CD14-positive monocyte (primary cell): ENCODE measurements around the gene TRAPPC10. TPM values are rescaled to one million over a fixed set of nuclear protein-coding genes. Genes with fewer than 3 reads are reported as not detected.

Experiments used
- DNase-seq, 3 donors: peaks; one replicate each; pipeline ENCODE4 v3.0.0-alpha.2; 2011 to 2022
- H2AFZ ChIP-seq: 2 replicates; pipeline ENCODE4 v1.6.0; 2012; ENCODE audit warnings: mild to moderate bottlenecking, low read depth, low read length, inconsistent platforms; ENCODE audit not compliant: insufficient read depth, poor library complexity, severe bottlenecking
- H3K27ac ChIP-seq, 2 donors: 1 replicate in 1 of 2; 2 replicates in 1 of 2; pipeline ENCODE4 v1.5.1; 2012 to 2013; ENCODE audit warnings: low read length in 2 of 2, control low read depth in 1 of 2, inconsistent platforms in 1 of 2, low read depth in 1 of 2, mild to moderate bottlenecking in 1 of 2
- H3K27me3 ChIP-seq, 2 donors: one replicate each; pipeline versions ENCODE4 v1.6.0 to v1.6.1; 2011 to 2013; ENCODE audit warnings: low read length in 2 of 2; ENCODE audit not compliant: control insufficient read depth in 2 of 2, insufficient read depth in 2 of 2
- H3K36me3 ChIP-seq, 2 donors: replicated peaks in 1 of 2; 1 replicate in 1 of 2; 2 replicates in 1 of 2; pipeline versions ENCODE4 v1.5.1 to v1.6.1; 2012 to 2013; ENCODE audit warnings: low read length in 2 of 2, control low read depth in 1 of 2, inconsistent platforms in 1 of 2, mild to moderate bottlenecking in 1 of 2; ENCODE audit not compliant: insufficient read depth in 2 of 2, control insufficient read depth in 1 of 2
- H3K4me1 ChIP-seq, 2 donors: 1 replicate in 1 of 2; 2 replicates in 1 of 2; pipeline versions ENCODE4 v1.5.1 to v1.6.1; 2012 to 2013; ENCODE audit warnings: low read length in 2 of 2, control low read depth in 1 of 2, inconsistent platforms in 1 of 2, mild to moderate bottlenecking in 1 of 2, moderate library complexity in 1 of 2; ENCODE audit not compliant: insufficient read depth in 2 of 2, control insufficient read depth in 1 of 2
- H3K4me2 ChIP-seq: replicated peaks from 2 replicates; pipeline ENCODE3; 2012; ENCODE audit warnings: low read length, moderate library complexity, mild to moderate bottlenecking; ENCODE audit not compliant: poor library complexity, severe bottlenecking; ENCODE audit errors: extremely low read depth
- H3K4me3 ChIP-seq, 3 experiments: fragments of 200-600 bp in 1 of 3; sonication (generic) in 1 of 3; replicated peaks in 1 of 3; 1 replicate in 2 of 3; 2 replicates in 1 of 3; pipeline ENCODE4 v1.5.1; 2011 to 2013; ENCODE audit warnings: low read length in 3 of 3, mild to moderate bottlenecking in 3 of 3, control low read depth in 2 of 3, low read depth in 2 of 3, inconsistent platforms in 1 of 3, moderate library complexity in 1 of 3
- H3K79me2 ChIP-seq: 2 replicates; pipeline ENCODE4 v1.6.0; 2012; ENCODE audit warnings: mild to moderate bottlenecking, control low read depth, inconsistent platforms, low read length, moderate library complexity; ENCODE audit not compliant: insufficient read depth
- H3K9ac ChIP-seq: 2 replicates; pipeline ENCODE4 v1.6.0; 2017; ENCODE audit warnings: low read length, mild to moderate bottlenecking; ENCODE audit not compliant: insufficient read depth, poor library complexity, severe bottlenecking
- H3K9me3 ChIP-seq, 2 donors: replicated peaks in 1 of 2; 1 replicate in 1 of 2; 2 replicates in 1 of 2; pipeline versions ENCODE4 v1.5.1 to v1.6.1; 2012 to 2013; ENCODE audit warnings: low read length in 2 of 2, control low read depth in 1 of 2; ENCODE audit not compliant: control insufficient read depth in 1 of 2, insufficient read depth in 1 of 2
- H4K20me1 ChIP-seq: 2 replicates; pipeline ENCODE4 v1.6.0; 2012; ENCODE audit warnings: mild to moderate bottlenecking, low read length, control low read depth, moderate library complexity; ENCODE audit not compliant: insufficient read depth
- H3K27ac Mint-ChIP-seq, 7 donors: one replicate each; pipeline ENCODE4 v1.8.0; 2020; ENCODE audit warnings: mild to moderate bottlenecking in 7 of 7, mixed read lengths in 7 of 7, moderate library complexity in 6 of 7, inconsistent platforms in 2 of 7
- H3K27me3 Mint-ChIP-seq, 3 donors: one replicate each; pipeline ENCODE4 v1.8.0; 2021 to 2022; ENCODE audit warnings: low read depth in 3 of 3, mild to moderate bottlenecking in 3 of 3, mixed read lengths in 3 of 3, moderate library complexity in 3 of 3, inconsistent platforms in 1 of 3
- H3K36me3 Mint-ChIP-seq, 2 donors: one replicate each; pipeline ENCODE4 v1.8.0; 2020; ENCODE audit warnings: mixed read lengths in 2 of 2, inconsistent platforms in 1 of 2, mild to moderate bottlenecking in 1 of 2
- H3K4me1 Mint-ChIP-seq: one replicate; pipeline ENCODE4 v1.8.0; 2020; ENCODE audit warnings: mild to moderate bottlenecking, mixed read lengths
- H3K4me3 Mint-ChIP-seq, 2 donors: one replicate each; pipeline ENCODE4 v1.8.0; 2020; ENCODE audit warnings: mild to moderate bottlenecking in 2 of 2, mixed read lengths in 2 of 2, moderate library complexity in 1 of 2
- H3K9me3 Mint-ChIP-seq, 7 donors: one replicate each; pipeline ENCODE4 v1.8.0; 2020 to 2022; ENCODE audit warnings: mixed read lengths in 7 of 7, mild to moderate bottlenecking in 6 of 7, moderate library complexity in 6 of 7, inconsistent platforms in 2 of 7
- CTCF ChIP-seq: fragments of 200-600 bp; IDR thresholded peaks from one replicate; pipeline ENCODE4 v1.8.0; 2022; ENCODE audit warnings: antibody characterized with exemption, mild to moderate bottlenecking
- WGBS: methylation state at CpG from one replicate; pipeline ENCODE4 v1.1.5; 2013; ENCODE audit warnings: missing lambda C conversion rate; ENCODE audit not compliant: insufficient coverage; 5-methylcytosine and 5-hydroxymethylcytosine counted together
- intact Hi-C, 2 donors: fragments of 100-400 bp; cut with micrococcal nuclease; formaldehyde crosslinking; loops; one replicate each; pipeline versions ENCODE4 v1.15.0 to v1.15.1; 2023
- polyA plus RNA-seq, 3 donors: library from polyadenylated mRNA; depleted of rRNA in 1 of 3; unstranded in 2 of 3; stranded (reverse) in 1 of 3; fragments of 300-500 nt in 2 of 3; fragments of >200 nt in 1 of 3; fragmentation: Illumina TruSeq in 2 of 3; gene quantifications; 1 replicate in 2 of 3; 2 replicates in 1 of 3; pipeline ENCODE4 v1.2.3, GENCODE V29; 2012 to 2021

TRAPPC10 gene
- polyA plus RNA-seq, 3 donors = 5.9 to 40.6 (median 8.6) TPM

GRCh38 chr21:44029460-44030087 lies 17.5 kb downstream of the TRAPPC10 start:
- Histone ChIP-seq H4K20me1 (peaks cover 98% of the 10 kb centered on the region), H3K4me1 (peaks cover 16 to 17% of the 10 kb centered on the region in 2 donors)
- H3K27ac Mint-ChIP-seq = peak overlapping the region in 1 of 7 donors; percentile 0

GRCh38 chr21:44035244-44035643 lies 23.1 kb downstream of the TRAPPC10 start:
- WGBS = 100% methylated on average over 3 of the region's 4 CpGs
- H3K27me3 Mint-ChIP-seq = no peaks in the 10 kb centered on the region
- peaks cover 3% of the 10 kb centered on the region for H3K4me1 Mint-ChIP-seq
- H3K4me3 Mint-ChIP-seq = no peak overlapping the region
- H3K27ac Mint-ChIP-seq = peak overlapping the region in 2 of 7 donors; percentile 16 to 21
- no peaks in the 10 kb centered on the region for H3K9me3 ChIP-seq
- TF ChIP-seq CTCF = no peak
- intact Hi-C loops = no loop called here
- H4K20me1 ChIP-seq = peaks cover 88% of the 10 kb centered on the region
- peaks cover 68 to 94% of the 10 kb centered on the region in 2 donors for H3K36me3 ChIP-seq
- H3K36me3 Mint-ChIP-seq = peaks cover 73 to 88% of the 10 kb centered on the region in 2 donors
- no peak overlapping the region for H2AFZ ChIP-seq
- H3K79me2 ChIP-seq = peaks cover 46% of the 10 kb centered on the region
- no peaks in the 10 kb centered on the region for H3K9me3 Mint-ChIP-seq
- H3K27me3 ChIP-seq = no peaks in the 10 kb centered on the region
- no peaks in the 10 kb centered on the region for H3K4me1 ChIP-seq
- H3K27ac ChIP-seq = no peak overlapping the region
- H3K4me3 ChIP-seq = no peak overlapping the region
- H3K9ac ChIP-seq = no peak overlapping the region
- no peak overlapping the region for H3K4me2 ChIP-seq
- no peak for DNase-seq

More at GRCh38 chr21:44029460-44030087, 17.5 kb downstream of the TRAPPC10 start:
- peaks cover 90% of the 10 kb centered on the region for H3K79me2 ChIP-seq
- DNase-seq = no peak
- H3K36me3 ChIP-seq = peaks cover 21 to 46% of the 10 kb centered on the region in 2 donors
- intact Hi-C loops = loop anchor here in 1 of 2 donors (5.0 kb wide), 1 partner anchor 37 kb away; no protein-coding TSS in a partner anchor
- H2AFZ ChIP-seq = no peak overlapping the region
- Mint-ChIP-seq H3K36me3 (peaks cover 31 to 46% of the 10 kb centered on the region in 2 donors), H3K9me3 (peaks cover 0 to 5% (median 0%) of the 10 kb centered on the region in 7 donors), H3K4me3 (no peak overlapping the region), H3K4me1 (peaks cover 23% of the 10 kb centered on the region), H3K27me3 (peaks cover 0 to 2% (median 0%) of the 10 kb centered on the region in 3 donors)
- no peaks in the 10 kb centered on the region for H3K27me3 ChIP-seq
- WGBS = 97% methylated on average over 6 of the region's 6 CpGs
- H3K9ac ChIP-seq = no peak overlapping the region
- H3K4me3 ChIP-seq = no peak overlapping the region
- H3K9me3 ChIP-seq = peaks cover 0 to 5% of the 10 kb centered on the region in 2 donors
- H3K4me2 ChIP-seq = no peak overlapping the region
- peak overlapping the region in 1 of 2 donors; percentile 42 for H3K27ac ChIP-seq
- no peak for TF ChIP-seq CTCF
